ENCODE data around the gene INVS.

INVS gene

DNA sequence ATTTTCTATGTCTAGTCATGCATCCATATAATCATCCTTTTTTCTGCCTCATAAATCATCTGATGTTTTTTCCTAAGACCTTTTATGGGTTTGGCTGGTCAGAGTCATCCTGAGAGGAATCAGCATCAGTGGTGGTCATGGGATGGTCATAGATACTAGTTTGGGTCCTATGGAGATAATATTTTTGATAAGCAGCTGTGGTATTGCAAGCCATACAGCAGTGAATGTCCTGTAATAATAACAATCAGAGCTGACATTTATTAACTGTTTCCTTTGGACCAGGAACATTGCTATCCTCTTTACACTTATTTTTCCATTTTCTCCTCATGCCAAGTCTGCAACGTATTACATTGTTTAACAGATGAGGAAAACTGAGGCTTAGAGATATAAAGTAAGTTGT lies 170.6 kb downstream of the INVS start:
- DNase-seq (ENCODE audit: low spot score): no peak

DNA sequence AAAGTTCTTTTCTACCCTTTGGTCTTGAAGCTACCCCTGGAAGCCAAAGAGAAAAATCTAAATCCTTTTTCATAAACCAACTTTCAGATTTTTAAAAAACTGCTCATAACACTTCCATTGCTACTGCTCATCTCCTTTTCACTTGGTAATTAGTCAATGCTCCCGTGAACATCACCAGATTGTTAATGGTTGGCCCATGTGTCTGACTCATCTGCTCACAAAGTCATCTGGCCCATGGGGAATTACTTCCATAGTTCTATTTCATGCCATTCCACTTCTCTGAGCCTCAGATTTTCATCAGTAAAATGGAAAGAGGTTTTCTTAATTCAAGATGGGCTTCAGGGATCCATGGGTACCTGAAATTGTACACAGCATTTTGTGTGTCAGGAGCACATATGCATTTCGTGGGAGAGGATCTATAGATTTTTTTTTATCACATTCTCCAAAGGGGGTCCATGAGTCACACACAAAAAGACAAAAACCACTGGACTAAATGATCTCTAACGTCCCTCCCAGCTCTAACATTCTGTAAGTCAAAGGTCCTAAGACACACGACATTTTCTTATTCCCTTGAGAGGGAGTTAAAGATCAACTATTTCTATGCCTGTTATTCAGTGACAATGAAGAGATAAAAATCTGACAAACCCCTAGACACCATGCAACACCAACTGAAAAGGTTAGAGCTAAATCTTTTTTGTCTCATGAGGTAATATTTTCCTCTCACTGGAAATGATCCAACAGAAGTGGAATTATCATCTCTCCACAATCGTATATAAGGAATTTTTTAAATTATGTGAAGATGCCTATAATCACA lies 178.3 kb downstream of the INVS start:
- no peak for DNase-seq (ENCODE audit: low spot score)

DNA sequence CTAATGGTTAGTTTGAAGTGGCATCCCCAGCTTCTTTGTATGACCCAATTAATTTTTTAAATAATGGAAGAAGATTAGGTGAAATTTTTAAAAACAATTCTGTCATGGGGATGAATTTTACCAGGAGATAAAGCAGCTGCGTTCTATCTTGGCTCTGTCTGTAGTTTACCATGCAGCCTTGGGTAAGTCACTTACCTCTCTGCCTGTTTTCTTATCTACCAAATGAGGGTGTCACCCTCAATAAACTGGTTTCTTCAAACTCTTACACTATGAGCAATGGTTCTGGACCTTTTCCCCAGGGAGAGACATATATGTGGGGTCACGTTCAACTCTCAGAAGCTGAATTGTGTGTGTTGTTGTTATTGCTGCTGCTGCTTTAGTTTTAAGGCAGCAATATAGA lies 182.0 kb downstream of the INVS start:
- DNase-seq (ENCODE audit: low spot score): no peak

DNA sequence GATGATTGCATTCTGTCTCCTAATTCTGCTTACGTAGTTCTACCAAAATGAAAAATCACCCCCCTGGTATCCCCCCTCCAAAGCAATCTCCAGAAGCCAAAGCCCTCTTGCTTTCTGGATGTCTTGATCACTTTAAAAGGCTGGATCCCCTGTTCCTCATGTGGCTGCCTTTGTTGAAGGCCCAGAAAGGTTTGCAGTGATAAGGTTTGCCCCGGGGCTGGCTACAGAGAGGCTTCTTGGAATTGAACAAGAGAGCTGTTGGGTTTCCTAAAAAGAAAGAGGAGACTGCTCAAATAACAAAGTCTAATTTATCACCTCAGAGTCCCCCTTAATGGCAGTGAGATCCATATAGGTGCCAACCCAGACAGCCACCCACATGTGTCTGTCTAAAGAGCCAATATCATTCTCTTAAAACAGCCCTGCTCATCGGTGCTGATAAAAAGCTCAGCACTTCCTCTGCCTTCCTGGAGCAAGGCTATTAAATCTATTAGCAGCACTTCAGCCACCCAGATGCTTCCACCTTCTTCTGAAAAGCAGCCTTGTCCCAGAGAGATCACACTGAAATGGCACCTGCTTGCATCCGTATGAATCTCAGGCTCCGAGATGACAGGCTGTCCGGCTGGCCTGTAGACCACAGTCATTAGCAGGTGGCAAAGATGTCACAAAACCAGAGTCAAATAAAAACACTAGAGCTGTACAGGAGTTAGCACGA lies 182.8 kb downstream of the INVS start:
- no peak for DNase-seq (ENCODE audit: low spot score)

DNA sequence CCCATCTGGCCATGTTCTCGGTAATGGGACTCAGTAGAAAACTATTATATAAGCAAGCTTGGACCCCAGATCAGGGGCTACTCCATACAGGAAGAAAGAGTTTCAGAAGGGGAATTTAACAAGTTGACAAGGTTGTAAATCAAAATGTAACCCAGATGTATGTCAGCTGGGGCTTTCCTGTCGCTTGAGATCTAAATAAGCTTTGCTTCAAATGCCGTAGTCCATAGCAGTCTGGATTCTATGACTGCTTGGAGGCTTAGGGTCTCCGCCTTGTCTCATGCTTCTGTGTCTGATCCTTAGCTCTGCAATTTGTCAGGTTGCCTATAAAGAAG lies 183.3 kb downstream of the INVS start:
- DNase-seq (ENCODE audit: low spot score): no peak

DNA sequence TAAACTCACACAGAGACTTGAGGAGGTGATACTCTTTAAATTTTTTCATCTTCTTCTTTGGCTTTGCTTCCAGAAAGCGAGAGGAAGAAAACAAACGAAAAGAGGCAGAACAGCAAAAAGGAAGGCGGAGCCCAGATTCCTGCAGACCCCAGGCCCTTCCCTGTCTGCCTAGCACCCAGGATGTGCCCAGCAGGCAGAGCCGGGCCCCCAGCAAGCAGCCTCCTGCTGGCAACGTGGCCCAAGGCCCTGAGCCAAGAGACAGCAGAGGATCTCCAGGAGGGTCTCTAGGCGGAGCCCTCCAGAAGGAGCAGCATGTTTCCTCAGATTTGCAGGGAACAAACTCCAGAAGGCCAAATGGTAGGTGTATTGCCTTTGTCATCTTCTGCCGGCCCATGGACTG lies 185.2 kb downstream of the INVS start:
- no peak for DNase-seq (ENCODE audit: low spot score)

DNA sequence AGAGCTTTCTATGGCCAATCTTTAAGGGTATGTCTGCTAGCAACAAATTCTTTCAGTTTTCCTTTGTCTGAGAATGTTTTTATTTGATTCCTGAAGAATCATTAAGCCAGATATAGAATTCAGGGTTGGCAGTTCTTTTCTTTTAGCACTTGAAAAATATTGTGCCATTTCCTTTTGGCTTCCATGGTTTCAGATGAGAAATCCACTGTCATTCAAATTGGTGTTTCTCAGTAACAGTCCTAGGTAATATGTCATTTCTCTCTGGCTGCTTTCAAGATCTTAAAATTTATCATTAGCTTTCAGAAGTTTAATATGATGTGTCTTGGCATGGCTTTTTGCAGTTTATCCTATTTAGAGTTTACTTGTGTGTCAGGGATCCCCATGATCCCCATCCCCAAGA lies 186.0 kb downstream of the INVS start:
- no peak for DNase-seq (ENCODE audit: low spot score)

DNA sequence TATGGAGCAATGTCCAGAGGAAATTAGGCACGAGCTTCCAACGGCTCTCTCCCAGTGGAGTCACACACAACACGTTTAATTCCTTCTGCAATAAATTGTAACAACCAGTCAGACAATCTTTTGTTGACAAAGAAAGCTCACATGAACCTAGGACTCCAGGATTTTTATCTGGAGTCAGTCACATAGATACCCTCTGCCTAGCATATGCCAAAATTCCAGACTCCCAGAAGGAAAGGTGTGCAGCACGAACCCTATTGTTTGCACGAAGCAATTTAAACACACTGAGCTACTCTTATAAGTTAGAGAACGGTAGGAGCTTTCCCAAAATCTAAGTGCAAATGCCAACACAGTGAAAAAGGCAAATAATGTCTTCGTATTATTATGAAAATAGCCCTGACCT lies 186.6 kb downstream of the INVS start:
- no peak for DNase-seq (ENCODE audit: low spot score)

DNA sequence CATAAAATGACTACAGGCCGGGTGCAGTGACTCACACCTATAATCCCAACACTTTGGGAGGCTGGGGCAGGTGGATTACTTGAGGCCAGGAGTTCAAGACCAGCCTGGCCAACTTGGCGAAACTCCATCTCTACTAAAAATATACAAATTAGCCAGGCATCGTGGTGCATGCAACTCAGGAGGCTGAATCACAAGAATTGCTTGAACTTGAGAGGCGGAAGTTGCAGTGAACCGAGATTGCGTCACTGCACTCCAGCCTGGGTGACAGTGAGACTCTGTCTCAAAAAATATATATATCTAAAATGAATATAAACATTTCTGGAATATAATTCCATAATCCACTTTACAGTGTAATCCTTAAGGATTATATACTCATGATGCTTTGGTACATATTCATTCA lies 187.2 kb downstream of the INVS start:
- DNase-seq (ENCODE audit: low spot score): no peak

DNA sequence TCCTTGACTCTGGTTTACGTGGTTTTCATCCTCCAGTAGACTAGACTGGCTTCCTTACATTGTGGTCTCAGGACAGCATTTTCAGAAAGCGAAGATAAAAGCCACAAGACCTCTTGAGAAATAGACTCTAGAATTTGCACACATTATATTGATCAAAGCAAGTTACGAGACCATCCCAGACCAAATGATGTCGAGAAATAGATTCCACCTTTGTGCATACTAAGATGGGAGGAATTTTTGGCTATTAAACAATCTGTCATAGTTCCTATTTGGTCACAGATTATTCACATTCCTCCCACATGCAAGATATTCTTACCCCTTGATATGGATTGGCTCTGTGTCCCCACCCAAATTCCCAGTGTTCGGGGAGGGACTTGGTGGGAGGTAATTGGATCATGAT lies 188.1 kb downstream of the INVS start:
- no peak for DNase-seq (ENCODE audit: low spot score)

DNA sequence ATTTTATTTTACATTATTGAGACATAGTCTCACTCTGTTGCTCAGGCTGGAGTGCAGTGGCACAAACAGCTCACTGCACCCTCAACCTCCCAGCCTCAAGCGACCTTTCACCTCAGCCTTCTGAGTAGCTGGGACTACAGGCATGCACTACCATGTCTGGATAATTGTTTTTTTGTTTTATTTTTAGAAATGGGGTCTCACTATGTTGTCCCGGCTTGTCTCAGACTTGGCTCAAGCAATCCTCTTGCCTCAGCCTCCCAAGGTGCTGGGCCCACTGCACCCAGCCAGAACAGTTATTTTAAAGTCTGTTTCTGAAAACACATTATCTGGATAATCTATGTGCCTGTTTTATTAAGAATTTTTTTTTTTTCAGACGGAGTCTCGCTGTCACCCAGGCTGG lies 191.7 kb downstream of the INVS start:
- DNase-seq (ENCODE audit: low spot score): no peak

DNA sequence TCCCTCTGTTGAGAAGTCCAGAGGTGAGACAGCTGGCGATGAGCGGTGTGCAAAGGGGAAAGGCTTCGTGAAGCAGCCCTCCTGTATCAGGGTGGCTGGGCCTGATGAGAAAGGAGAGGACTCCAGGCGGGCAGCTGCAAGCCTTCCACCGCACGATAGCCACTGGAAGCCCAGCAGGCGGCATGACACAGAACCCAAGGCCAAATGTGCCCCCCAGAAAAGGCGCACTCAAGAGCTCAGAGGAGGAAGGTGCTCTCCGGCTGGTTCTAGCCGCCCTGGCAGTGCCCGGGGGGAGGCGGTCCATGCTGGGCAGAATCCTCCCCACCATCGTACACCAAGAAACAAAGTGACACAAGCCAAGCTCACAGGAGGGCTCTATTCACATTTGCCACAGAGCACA lies 193.4 kb downstream of the INVS start:
- no peak for DNase-seq (ENCODE audit: low spot score)

DNA sequence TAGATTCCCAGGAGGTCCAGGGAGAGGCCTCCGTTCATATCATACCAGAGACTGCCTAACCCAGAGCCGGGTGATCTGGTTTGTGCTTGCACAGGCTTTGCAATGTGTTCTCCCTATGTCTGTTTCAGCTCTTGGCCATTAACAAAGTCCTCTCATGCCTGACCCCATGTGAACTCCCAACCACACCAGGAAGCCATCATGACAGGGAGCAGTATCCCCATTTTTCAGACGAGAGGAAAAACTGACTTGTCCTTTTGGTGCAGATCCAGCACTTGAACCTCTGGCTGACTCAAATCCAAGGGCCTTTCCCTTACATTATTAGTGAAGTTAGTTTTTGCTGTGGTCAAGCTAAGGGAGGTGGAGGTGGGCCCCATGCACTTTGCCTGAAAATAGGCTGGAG lies 195.3 kb downstream of the INVS start:
- no peak for DNase-seq (ENCODE audit: low spot score)

DNA sequence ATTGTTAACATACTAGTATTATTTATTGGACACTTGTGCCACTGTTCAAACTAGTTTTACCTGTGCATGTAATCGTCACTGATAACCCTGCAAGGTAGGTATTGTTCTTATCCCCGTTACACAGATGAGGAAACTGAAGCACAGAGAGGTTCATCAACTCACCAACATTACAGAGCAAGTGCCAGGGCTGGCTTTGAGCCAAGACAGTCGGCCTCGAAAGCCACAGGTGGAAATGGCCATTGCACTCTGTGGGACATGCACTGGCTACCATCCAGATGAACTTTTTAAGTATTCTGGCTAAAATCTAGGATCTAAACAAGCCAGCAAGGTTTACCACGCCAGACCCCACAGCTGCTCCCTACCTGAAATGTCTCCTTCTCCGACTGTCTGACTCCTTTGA lies 195.8 kb downstream of the INVS start:
- DNase-seq (ENCODE audit: low spot score): no peak

DNA sequence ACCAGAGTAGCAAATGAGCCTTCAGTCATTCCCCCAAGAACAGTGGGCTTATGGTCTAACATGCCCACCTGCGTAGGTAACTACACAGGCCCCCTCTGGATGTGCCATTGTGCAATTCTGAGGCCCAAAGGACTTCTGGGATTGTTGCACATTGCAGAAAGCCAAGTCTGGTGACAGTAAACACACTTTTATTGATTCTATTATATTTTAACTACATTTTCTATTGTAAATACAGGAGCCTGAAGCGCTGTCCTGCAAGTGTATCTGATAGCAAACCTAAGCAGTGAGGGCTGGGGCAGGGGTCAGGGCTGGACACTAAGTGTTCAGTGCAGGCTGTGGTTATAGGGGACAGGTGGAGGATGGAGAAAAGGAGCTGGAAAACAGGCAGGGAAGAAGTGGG lies 196.2 kb downstream of the INVS start:
- DNase-seq (ENCODE audit: low spot score): no peak

DNA sequence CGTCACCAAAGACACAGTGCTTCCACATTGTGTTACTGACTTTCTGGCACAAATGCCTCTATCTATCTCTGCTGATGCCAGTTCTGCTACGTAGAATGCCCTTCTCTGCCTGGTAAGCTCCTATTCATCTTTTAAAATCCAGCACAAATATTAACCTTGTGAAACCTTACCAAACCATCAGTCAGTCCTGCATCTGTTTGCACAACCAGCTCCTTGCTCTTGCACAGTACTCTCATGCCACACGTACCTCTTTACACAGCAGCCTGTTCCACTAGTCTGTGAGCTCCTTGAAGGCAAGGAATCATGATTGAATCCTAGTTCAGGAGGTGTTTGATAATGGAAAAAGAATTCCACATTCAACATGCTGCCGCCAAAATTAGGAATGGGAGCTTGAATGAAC lies 197.4 kb downstream of the INVS start:
- DNase-seq (ENCODE audit: low spot score): no peak

DNA sequence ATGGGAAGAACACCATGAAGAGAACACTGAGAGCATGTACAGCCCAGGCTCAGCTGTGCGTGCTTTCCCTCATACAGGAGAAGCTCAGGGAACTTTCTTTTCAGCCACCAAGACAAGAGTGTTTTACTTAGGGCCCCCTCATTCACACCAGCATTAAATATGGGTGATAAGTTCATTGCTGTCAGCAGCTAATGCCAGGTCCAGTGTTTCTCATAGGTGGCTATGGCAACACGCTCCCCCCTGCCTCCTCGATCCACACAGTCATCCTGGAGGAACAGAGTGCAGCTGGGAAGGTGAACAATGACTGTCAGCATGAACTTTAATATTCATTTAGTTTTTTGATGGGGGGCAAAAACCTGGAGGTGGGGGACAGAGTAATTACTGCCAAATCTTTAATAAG lies 199.3 kb downstream of the INVS start:
- DNase-seq (ENCODE audit: low spot score): no peak

DNA sequence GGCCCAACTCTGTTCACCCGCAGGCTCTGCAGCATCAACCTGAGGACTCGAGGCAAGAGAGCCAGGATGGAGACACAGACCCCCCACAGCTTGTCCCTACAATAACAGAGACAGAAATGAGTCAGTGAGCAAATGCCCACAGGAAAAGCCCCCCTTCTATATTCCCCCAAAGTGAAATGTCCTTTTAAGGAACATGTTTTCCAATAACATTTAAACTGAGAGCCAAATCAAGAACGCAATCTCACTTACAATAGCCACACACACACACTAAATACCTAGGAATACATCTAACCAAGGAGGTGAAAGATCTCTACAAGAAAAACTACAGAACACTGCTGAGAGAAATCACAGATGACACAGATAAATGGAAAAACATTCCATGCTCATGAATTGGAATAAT lies 204.7 kb downstream of the INVS start:
- no peak for DNase-seq (ENCODE audit: low spot score)

DNA sequence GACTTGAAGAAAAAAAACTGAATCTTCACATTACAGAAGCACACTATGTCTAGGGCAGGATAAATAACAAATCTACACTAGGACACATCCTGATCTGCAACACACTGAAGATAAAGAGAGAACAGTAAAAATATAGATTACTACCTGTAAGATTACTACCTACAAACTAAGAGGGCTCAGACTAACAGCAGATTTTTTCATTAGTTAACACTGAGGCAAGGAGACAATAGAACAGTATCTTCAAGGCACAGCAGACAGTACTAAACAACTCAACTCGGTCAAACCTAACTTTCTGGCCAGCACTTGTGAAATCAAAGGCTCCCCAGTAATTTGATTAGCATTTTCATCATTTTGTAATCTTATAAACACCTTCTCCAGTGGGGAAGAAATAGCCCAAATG lies 207.2 kb downstream of the INVS start:
- no peak for DNase-seq (ENCODE audit: low spot score)

DNA sequence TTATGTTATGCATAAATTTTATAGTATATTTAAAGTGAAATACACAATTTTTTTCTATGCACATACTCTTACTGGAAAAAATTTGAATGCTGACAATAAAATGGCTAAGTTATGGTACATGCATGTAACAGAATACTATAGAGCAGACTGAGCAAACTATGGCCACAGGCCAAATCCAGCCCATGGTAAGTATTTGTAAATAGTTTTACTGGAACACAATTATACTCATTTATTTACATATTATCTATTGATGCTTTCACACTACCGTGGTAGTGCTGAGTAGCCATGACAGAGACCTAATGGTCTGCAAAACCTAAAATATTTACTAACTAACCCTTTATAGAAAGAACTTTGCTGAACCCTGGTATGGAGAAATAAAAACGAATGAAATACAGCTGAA lies 208.0 kb downstream of the INVS start:
- no peak for DNase-seq (ENCODE audit: low spot score)

DNA sequence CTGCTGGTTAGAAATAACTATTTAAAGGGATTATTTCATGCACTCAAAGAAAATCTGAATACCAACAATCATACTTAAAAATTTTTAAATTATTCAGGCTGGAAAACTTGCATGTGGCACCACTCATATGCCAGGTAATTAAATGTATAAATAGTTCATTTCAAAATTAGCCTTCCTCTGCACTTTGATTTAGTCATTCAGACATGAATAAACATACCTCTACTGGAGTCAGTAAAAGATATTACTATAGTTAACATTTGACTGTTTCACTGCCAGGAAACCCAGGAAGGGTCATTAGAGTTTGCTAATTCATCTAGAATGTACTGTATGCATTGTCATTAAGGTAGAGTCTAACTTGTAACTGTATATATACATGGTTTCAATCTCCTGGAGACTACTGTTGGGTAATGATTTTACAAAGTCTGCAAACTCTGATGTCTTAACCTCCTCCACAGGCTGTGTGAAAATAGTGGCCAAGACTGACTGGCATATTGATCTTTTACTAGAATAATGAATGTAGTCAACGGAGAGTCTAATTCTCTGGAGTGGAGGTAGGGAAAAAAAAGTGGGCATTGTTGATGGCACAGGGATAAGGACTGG lies 210.0 kb downstream of the INVS start:
- DNase-seq (ENCODE audit: low spot score): no peak

DNA sequence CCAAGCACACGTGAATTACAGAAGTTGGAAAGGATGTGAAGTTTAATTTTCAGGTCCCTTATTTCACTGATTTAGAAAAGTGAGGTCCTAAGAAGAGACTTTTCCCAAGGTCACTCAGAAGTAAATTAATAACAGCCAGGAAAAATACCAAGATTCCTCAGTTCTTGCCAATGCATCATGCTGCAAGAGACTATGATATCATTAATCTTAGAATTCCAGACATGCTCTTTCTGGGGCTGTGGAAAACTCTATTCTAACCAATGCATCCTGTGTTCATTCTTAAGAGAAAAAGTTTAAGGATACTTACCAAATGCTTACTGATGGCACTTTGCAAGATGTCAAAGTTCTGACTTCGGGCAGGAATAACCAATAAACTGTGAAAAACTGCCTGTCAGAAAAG lies 210.9 kb downstream of the INVS start:
- DNase-seq (ENCODE audit: low spot score): no peak

DNA sequence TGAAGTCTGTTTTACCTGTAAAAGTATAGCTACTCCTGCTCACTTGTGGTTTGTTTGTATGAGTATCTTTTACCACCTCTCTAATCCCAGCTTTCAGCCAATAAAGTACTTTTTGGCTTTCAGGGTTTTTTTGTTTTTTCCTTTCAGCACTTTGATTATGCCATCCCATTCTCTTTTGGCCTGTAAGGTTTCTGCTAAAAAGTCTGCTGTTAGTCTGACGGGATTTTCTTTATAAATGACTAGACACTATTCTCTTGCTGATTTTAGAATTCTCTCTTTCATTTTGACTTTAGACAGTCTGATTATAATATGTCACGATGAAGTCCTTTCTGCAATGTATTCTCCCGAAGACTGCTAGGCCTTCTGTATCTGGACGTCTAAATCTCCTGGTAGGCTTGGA lies 216.5 kb downstream of the INVS start:
- no peak for DNase-seq (ENCODE audit: low spot score)

Measured in SK-N-DZ (cell line).